ENCODE results near the gene MYLK3. TPM values are rescaled to one million over a fixed set of nuclear protein-coding genes. Genes with fewer than 3 reads are reported as not detected.
"Not testable (repeated sequence)": the region's sequence is repeated elsewhere in the genome, so short reads cannot be mapped to it uniquely, and the experiment has no call there.

The MYLK3 gene
- total RNA-seq, 1 donor from 2014 or later, result not detected

GRCh38 chr16:46687486-46687885 is 60.7 kb downstream of the MYLK3 start:
- no peak for TF ChIP-seq CTCF (conservative IDR thresholded peaks at IDR 0.05; ENCODE audit: low read depth, low read length)
- H3K4me3 ChIP-seq (ENCODE audit: low read depth, low read length), result peak overlapping the region; percentile 91
- no peak for DNase-seq (ENCODE audit: low read depth)

GRCh38 chr16:46686815-46687473 is 61.2 kb downstream of the MYLK3 start:
- no peak for DNase-seq (ENCODE audit: low read depth)
- TF ChIP-seq CTCF (conservative IDR thresholded peaks at IDR 0.05; ENCODE audit: low read depth, low read length), result no peak
- peak overlapping the region; percentile 91 for H3K4me3 ChIP-seq (ENCODE audit: low read depth, low read length)

GRCh38 chr16:46681867-46682266 is 66.3 kb downstream of the MYLK3 start:
- not testable (repeated sequence) for DNase-seq (ENCODE audit: low read depth); H3K4me3 ChIP-seq (ENCODE audit: low read depth, low read length)

- DNase-seq (ENCODE audit: low read depth); H3K4me3 ChIP-seq (ENCODE audit: low read depth, low read length): not testable (repeated sequence)
Observed at GRCh38 chr16:46677943-46678342, 70.2 kb downstream of the MYLK3 start.

- DNase-seq (ENCODE audit: low read depth), result no peak
Observed at GRCh38 chr16:46673320-46674013, 74.7 kb downstream of the MYLK3 start.

GRCh38 chr16:46662123-46662522 is 86.0 kb downstream of the MYLK3 start:
- no peak for TF ChIP-seq CTCF (conservative IDR thresholded peaks at IDR 0.05; ENCODE audit: low read depth, low read length)
- no peak for DNase-seq (ENCODE audit: low read depth)
- no peak overlapping the region for H3K4me3 ChIP-seq (ENCODE audit: low read depth, low read length)

More at GRCh38 chr16:46673320-46674013, 74.7 kb downstream of the MYLK3 start:
- H3K4me3 ChIP-seq (ENCODE audit: low read depth, low read length), result no peak overlapping the region
- TF ChIP-seq CTCF (conservative IDR thresholded peaks at IDR 0.05; ENCODE audit: low read depth, low read length), result peak; percentile 99

GRCh38 chr16:46658925-46659324 is 89.2 kb downstream of the MYLK3 start:
- TF ChIP-seq CTCF (conservative IDR thresholded peaks at IDR 0.05; ENCODE audit: low read depth, low read length), result no peak
- no peak overlapping the region for H3K4me3 ChIP-seq (ENCODE audit: low read depth, low read length)
- no peak for DNase-seq (ENCODE audit: low read depth)

Other genes with a start within 250 kb of the MYLK3 start
- gene SHCBP1, start 127.0 kb downstream of the MYLK3 start, total RNA-seq, result 27.9 and 28.9 TPM in 2 replicates
- gene VPS35, start 59.2 kb downstream of the MYLK3 start, total RNA-seq, result 112 and 131 TPM in 2 replicates
- 34.1 and 47.6 TPM in 2 replicates for gene ORC6, start 58.7 kb downstream of the MYLK3 start, total RNA-seq
- gene C16orf87, start 82.8 kb upstream of the MYLK3 start, total RNA-seq, result 8.6 and 9.3 TPM in 2 replicates
- gene GPT2, start 136.0 kb upstream of the MYLK3 start, total RNA-seq, result 37.9 TPM in 2 replicates
- 49.8 and 71.3 TPM in 2 replicates for gene DNAJA2, start 225.3 kb upstream of the MYLK3 start, total RNA-seq

Measured in epithelial cell of proximal tubule (primary cell).